H9 (cell line): Measurements from ENCODE around the gene GIT1. TPM values are rescaled to one million over a fixed set of nuclear protein-coding genes. Genes with fewer than 3 reads are reported as not detected.

Experiments used
- DNase-seq: peaks from one replicate; pipeline ENCODE4 v3.0.0-alpha.2; 2017
- H2AFZ ChIP-seq: one replicate; pipeline ENCODE4 v1.6.1; 2013; ENCODE audit warnings: mild to moderate bottlenecking, low read length, control low read depth, moderate library complexity
- H2AK5ac ChIP-seq: 2 replicates; pipeline ENCODE4 v1.6.1; 2013; ENCODE audit warnings: low read length, control low read depth, mixed read lengths; ENCODE audit not compliant: insufficient read length
- H2BK120ac ChIP-seq: one replicate; pipeline ENCODE4 v1.6.1; 2013; ENCODE audit warnings: low read depth, mild to moderate bottlenecking, low read length, control low read depth, inconsistent platforms; ENCODE audit not compliant: poor library complexity, severe bottlenecking
- H2BK12ac ChIP-seq: 2 replicates; pipeline ENCODE4 v1.6.1; 2013; ENCODE audit warnings: low read length, control low read depth, mixed read lengths, low read depth; ENCODE audit not compliant: insufficient read length
- H2BK15ac ChIP-seq: 2 replicates; pipeline ENCODE4 v1.6.1; 2013; ENCODE audit warnings: low read depth, low read length, control low read depth
- H2BK20ac ChIP-seq: one replicate; pipeline ENCODE4 v1.6.1; 2013; ENCODE audit warnings: low read depth, mild to moderate bottlenecking, low read length, control low read depth, inconsistent platforms; ENCODE audit not compliant: poor library complexity, severe bottlenecking
- H2BK5ac ChIP-seq: 2 replicates; pipeline ENCODE4 v1.6.1; 2013; ENCODE audit warnings: low read length, control low read depth, mixed read lengths; ENCODE audit not compliant: insufficient read length
- H3K14ac ChIP-seq: 2 replicates; pipeline ENCODE4 v1.6.1; 2013; ENCODE audit warnings: low read length, control low read depth; ENCODE audit not compliant: insufficient read depth
- H3K18ac ChIP-seq: 2 replicates; pipeline ENCODE4 v1.6.1; 2013; ENCODE audit warnings: low read depth, mild to moderate bottlenecking, mixed read lengths, low read length, control low read depth; ENCODE audit not compliant: insufficient read length
- H3K23ac ChIP-seq: 2 replicates; pipeline ENCODE4 v1.6.1; 2013; ENCODE audit warnings: low read length, control low read depth, mixed read lengths, low read depth; ENCODE audit not compliant: insufficient read length
- H3K23me2 ChIP-seq: 2 replicates; pipeline ENCODE4 v1.6.1; 2013; ENCODE audit warnings: low read depth, mild to moderate bottlenecking, mixed read lengths, low read length, control low read depth; ENCODE audit not compliant: insufficient read length, poor library complexity, severe bottlenecking
- H3K27ac ChIP-seq: 2 replicates; pipeline ENCODE4 v1.5.1; 2013; ENCODE audit warnings: low read length, control low read depth, mixed read lengths, low read depth; ENCODE audit not compliant: insufficient read length
- H3K27me3 ChIP-seq: 2 replicates; pipeline ENCODE4 v1.6.1; 2013; ENCODE audit warnings: low read length, control low read depth, inconsistent platforms; ENCODE audit not compliant: insufficient read depth
- H3K4ac ChIP-seq: 2 replicates; pipeline ENCODE4 v1.6.1; 2013; ENCODE audit warnings: low read depth, mild to moderate bottlenecking, control low read depth, inconsistent platforms, low read length, moderate library complexity
- H3K4me1 ChIP-seq: 2 replicates; pipeline ENCODE4 v1.6.1; 2013; ENCODE audit warnings: low read length, control low read depth, inconsistent platforms; ENCODE audit not compliant: insufficient read depth
- H3K4me2 ChIP-seq: 2 replicates; pipeline ENCODE4 v1.6.1; 2013; ENCODE audit warnings: low read length, control low read depth, mixed read lengths; ENCODE audit not compliant: insufficient read length, insufficient read depth
- H3K56ac ChIP-seq: 2 replicates; pipeline ENCODE4 v1.6.1; 2013; ENCODE audit warnings: low read depth, mild to moderate bottlenecking, mixed read lengths, low read length, control low read depth; ENCODE audit not compliant: insufficient read length
- H3K79me1 ChIP-seq: 2 replicates; pipeline ENCODE4 v1.6.1; 2013; ENCODE audit warnings: low read depth, mild to moderate bottlenecking, moderate library complexity, low read length, control low read depth, inconsistent platforms; ENCODE audit not compliant: insufficient read depth, poor library complexity, severe bottlenecking
- H3K79me2 ChIP-seq: 2 replicates; pipeline ENCODE4 v1.6.1; 2013; ENCODE audit warnings: low read length, control low read depth, inconsistent platforms; ENCODE audit not compliant: insufficient read depth
- H3K9ac ChIP-seq: 2 replicates; pipeline ENCODE4 v1.6.1; 2013; ENCODE audit warnings: low read length, control low read depth, mixed read lengths; ENCODE audit not compliant: insufficient read length; ENCODE audit errors: extremely low read depth
- H3K9me3 ChIP-seq: one replicate; pipeline ENCODE4 v1.6.1; 2013; ENCODE audit warnings: low read depth, low read length, inconsistent platforms; ENCODE audit not compliant: control insufficient read depth
- H3T11ph ChIP-seq: one replicate; pipeline ENCODE4 v1.6.1; 2013; ENCODE audit warnings: mild to moderate bottlenecking, low read length, control low read depth, inconsistent platforms
- H4K20me1 ChIP-seq: one replicate; pipeline ENCODE4 v1.6.1; 2013; ENCODE audit not compliant: control insufficient read depth, insufficient read length, insufficient read depth
- H4K5ac ChIP-seq: 2 replicates; pipeline ENCODE4 v1.6.1; 2013; ENCODE audit warnings: low read depth, mild to moderate bottlenecking, mixed read lengths, low read length, control low read depth; ENCODE audit not compliant: insufficient read length
- H4K8ac ChIP-seq: replicated peaks from 2 replicates; pipeline ENCODE4 v1.6.1; 2013; ENCODE audit warnings: low read length, control low read depth, mixed read lengths, low read depth; ENCODE audit not compliant: insufficient read length
- H4K91ac ChIP-seq: 2 replicates; pipeline ENCODE4 v1.6.1; 2013; ENCODE audit warnings: low read depth, mild to moderate bottlenecking, moderate library complexity, mixed read lengths, low read length, control low read depth; ENCODE audit not compliant: insufficient read length
- H3K27ac Mint-ChIP-seq, 3 experiments: 2 replicates in 2 of 3; 3 replicates in 1 of 3; pipeline ENCODE4 v1.8.0; 2020 to 2021; ENCODE audit warnings: mixed read lengths in 3 of 3, mild to moderate bottlenecking in 1 of 3, moderate library complexity in 1 of 3
- H3K27me3 Mint-ChIP-seq: 2 replicates; pipeline ENCODE4 v1.8.0; 2021; ENCODE audit warnings: low read depth, mild to moderate bottlenecking, moderate library complexity, mixed read lengths
- H3K36me3 Mint-ChIP-seq, 3 experiments: 2 replicates in 2 of 3; 3 replicates in 1 of 3; pipeline ENCODE4 v1.8.0; 2020 to 2021; ENCODE audit warnings: low read depth in 3 of 3, mixed read lengths in 3 of 3; ENCODE audit not compliant: insufficient read depth in 1 of 3
- H3K4me1 Mint-ChIP-seq, 2 experiments: 2 replicates each; pipeline ENCODE4 v1.8.0; 2020; ENCODE audit warnings: mixed read lengths in 2 of 2
- H3K4me3 Mint-ChIP-seq, 2 experiments: 2 replicates in 1 of 2; 3 replicates in 1 of 2; pipeline ENCODE4 v1.8.0; 2020 to 2021; ENCODE audit warnings: mild to moderate bottlenecking in 2 of 2, mixed read lengths in 2 of 2, moderate library complexity in 1 of 2
- H3K9me3 Mint-ChIP-seq, 2 experiments: 2 replicates in 1 of 2; 3 replicates in 1 of 2; pipeline ENCODE4 v1.8.0; 2020; ENCODE audit warnings: mild to moderate bottlenecking in 2 of 2, mixed read lengths in 2 of 2, moderate library complexity in 1 of 2
- CTCF ChIP-seq: fragments of 200-600 bp; sonication (generic); conservative IDR thresholded peaks from 3 replicates; pipeline ENCODE4 v1.8.0; 2021; ENCODE audit warnings: antibody characterized with exemption, mild to moderate bottlenecking
- WGBS: extraction: QIAGEN DNeasy Blood & Tissue Kit; methylation state at CpG from one replicate; pipeline ENCODE4 v1.1.7; 2013; ENCODE audit warnings: missing lambda C conversion rate, low lambda C conversion rate, mixed read lengths; ENCODE audit not compliant: insufficient read length; ENCODE audit errors: extremely low coverage; 5-methylcytosine and 5-hydroxymethylcytosine counted together
- total RNA-seq: library from RNA; stranded (reverse); gene quantifications from 2 replicates; pipeline ENCODE4 v1.2.1, GENCODE V29; 2021

Gene GIT1
- total RNA-seq, 1 experiment from 2014 or later = 47.4 TPM

GRCh38 chr17:29549177-29549923 is 40.1 kb downstream of the GIT1 start:
- Mint-ChIP-seq H3K9me3 (no peaks in the 10 kb centered on the region), H3K27ac (no peak overlapping the region), H3K27me3 (peaks cover 1% of the 10 kb centered on the region; the same call in 1 of the 2 replicates), H3K4me3 (no peak overlapping the region), H3K36me3 (peaks cover 0 to 9% (median 3%) of the 10 kb centered on the region in 3 experiments; a peak in 5 of 7 replicates), H3K4me1 (peaks cover 3 to 9% of the 10 kb centered on the region in 2 experiments; a peak in 1 of 4 replicates)
- Histone ChIP-seq H3K4me1 (no peaks in the 10 kb centered on the region; the same call in 1 of the 2 replicates), H3K27ac (no peak overlapping the region), H2BK5ac (no peak overlapping the region), H3K23me2 (no peaks in the 10 kb centered on the region), H3K9ac (no peak overlapping the region), H3K18ac (no peak overlapping the region), H4K8ac (no peak overlapping the region), H2BK15ac (no peak overlapping the region), H3K79me2 (no peaks in the 10 kb centered on the region), H4K5ac (no peak overlapping the region), H3K56ac (no peak overlapping the region), H3K4ac (no peak overlapping the region), H2BK12ac (no peak overlapping the region), H2AFZ (no peak overlapping the region), H3K14ac (no peak overlapping the region), H3T11ph (no peak overlapping the region), H2AK5ac (no peak overlapping the region), H3K23ac (no peak overlapping the region), H2BK20ac (no peak overlapping the region), H4K20me1 (no peaks in the 10 kb centered on the region), H3K9me3 (no peaks in the 10 kb centered on the region), H4K91ac (no peak overlapping the region), H3K4me2 (no peak overlapping the region), H2BK120ac (no peak overlapping the region), H3K27me3 (no peaks in the 10 kb centered on the region), H3K79me1 (no peaks in the 10 kb centered on the region)
- WGBS = no CpG with 5 or more reads among the region's 5 CpGs
- no peak for DNase-seq
- no peak for TF ChIP-seq CTCF
